Left ventricle myocardium superior (tissue), 1 donor: ENCODE measurements around the gene FRMPD4. TPM values are rescaled to one million over a fixed set of nuclear protein-coding genes. Genes with fewer than 3 reads are reported as not detected.

ENCODE experiments used
- ATAC-seq: fragments of 200-7000 bp; cut with Tn5 transposase; one replicate; pipeline ENCODE4 v1.9.1; 2020; ENCODE audit warnings: mild to moderate bottlenecking, moderate library complexity
- DNase-seq: peaks from one replicate; pipeline ENCODE4 v3.0.0-alpha.2; 2020
- intact Hi-C: fragments of 100-400 bp; cut with micrococcal nuclease; formaldehyde crosslinking; loops from one replicate; pipeline ENCODE4 v1.11.0; 2022
- total RNA-seq: library from RNA; stranded (reverse); fragmentation: NEBNext Ultra II Directional; extraction: Animal tissue kit (Norgen Biotek cat#: 25700); gene quantifications from one replicate; pipeline ENCODE4 v1.2.1, GENCODE V29; 2021
- donor health status: DM: no; HTN: yes; CAD: no; lungs with severe emphysema.

The FRMPD4 gene
- total RNA-seq, 1 donor from 2014 or later, result 0.99 TPM

- no peak for DNase-seq
- ATAC-seq, result no peak
- intact Hi-C loops, result no loop called here
Observed at GRCh38 chrX:12410523-12410922, 272.2 kb downstream of the FRMPD4 start.

GRCh38 chrX:12411831-12412230 is 273.6 kb downstream of the FRMPD4 start:
- no peak for DNase-seq
- no peak for ATAC-seq
- intact Hi-C loops, result no loop called here

DNA sequence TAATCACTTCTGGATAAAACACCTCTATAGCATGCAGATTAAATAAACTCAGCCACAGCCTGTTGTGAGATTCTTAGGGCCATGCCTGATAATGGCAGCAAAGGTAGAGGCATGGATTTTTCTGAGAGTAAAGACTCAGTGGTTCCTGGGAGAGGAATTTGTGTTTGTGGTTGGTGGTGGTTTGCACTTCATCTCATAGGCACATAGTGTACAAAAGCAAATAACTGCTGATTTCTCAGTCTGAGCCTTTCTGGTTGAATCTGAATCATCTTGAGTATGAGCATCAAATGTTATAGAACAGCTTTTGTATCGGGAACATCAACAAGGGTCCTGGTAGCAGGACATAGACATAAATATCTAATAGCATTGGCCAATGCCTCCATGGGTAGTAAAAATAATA is 274.3 kb downstream of the FRMPD4 start:
- DNase-seq (no peak), ATAC-seq (no peak)
- intact Hi-C loops, result no loop called here

DNA sequence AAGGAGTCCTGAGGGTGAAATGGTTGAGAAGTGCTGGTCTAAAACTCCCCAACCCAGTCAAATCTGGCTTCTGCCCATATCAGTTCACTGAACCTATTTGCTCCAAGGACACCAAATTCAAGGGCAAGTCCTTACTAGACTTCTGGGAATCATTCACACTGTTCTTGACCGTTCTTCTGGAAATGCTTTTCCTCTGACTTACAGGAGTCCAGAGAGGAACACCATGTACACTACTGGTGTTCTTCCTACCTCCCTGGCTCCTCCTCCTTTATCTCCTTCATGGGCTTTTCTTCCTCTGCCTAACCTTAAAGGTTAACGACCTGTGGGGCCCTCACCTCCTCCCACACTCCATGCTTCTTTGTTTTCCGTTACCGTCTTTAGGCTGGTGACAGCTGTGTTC is 281.3 kb downstream of the FRMPD4 start:
- intact Hi-C loops, result no loop called here
- ATAC-seq, result no peak
- no peak for DNase-seq

DNA sequence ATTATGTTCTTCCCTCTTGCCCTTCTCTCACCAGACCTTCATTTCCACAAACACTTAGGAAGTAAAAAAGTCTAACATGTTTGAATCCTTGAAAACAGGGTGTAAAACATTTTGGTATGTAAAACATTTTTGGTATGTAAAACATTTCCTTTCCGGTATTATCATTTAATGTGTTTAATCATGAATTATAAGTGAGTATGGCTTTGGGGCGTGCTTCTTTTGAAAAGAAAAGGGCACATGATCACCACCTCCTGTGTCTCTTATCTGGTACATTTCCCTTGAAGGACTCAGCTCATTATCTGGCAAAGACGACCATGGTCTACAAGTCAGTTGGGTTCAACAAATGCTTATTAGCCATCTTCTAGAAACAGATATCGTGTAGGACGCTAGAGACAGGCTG is 283.6 kb downstream of the FRMPD4 start:
- intact Hi-C loops, result no loop called here
- ATAC-seq (no peak), DNase-seq (no peak)

- ATAC-seq (no peak), DNase-seq (no peak)
- intact Hi-C loops, result no loop called here
Observed at GRCh38 chrX:12423346-12423745, 285.1 kb downstream of the FRMPD4 start.

GRCh38 chrX:12425496-12425895 is 287.2 kb downstream of the FRMPD4 start:
- ATAC-seq (no peak), DNase-seq (no peak)
- intact Hi-C loops, result no loop called here

- intact Hi-C loops, result no loop called here
Observed at GRCh38 chrX:12426420-12426819, 288.1 kb downstream of the FRMPD4 start.

DNA sequence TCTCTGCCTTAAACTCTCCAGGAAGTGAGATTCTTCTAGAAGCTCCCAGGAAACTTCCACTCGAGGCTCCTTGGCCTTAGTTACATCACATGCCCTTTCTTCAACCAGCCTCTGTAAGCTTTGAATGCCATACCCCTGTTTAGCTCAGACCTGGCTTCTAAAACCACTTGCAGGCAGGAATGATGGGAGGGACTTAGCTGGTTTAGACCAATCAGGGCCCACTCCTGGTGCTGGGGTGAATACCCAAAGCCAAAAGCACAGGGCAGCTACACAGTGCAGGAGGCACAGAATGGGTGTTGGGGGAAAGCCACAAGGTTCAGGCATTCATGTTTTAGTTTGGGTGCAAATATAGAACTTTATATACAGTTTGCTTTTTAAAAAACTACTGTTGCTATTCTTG is 296.2 kb downstream of the FRMPD4 start:
- ATAC-seq (no peak), DNase-seq (no peak)
- intact Hi-C loops, result no loop called here

More at GRCh38 chrX:12426420-12426819, 288.1 kb downstream of the FRMPD4 start:
- no peak for DNase-seq
- ATAC-seq, result no peak

DNA sequence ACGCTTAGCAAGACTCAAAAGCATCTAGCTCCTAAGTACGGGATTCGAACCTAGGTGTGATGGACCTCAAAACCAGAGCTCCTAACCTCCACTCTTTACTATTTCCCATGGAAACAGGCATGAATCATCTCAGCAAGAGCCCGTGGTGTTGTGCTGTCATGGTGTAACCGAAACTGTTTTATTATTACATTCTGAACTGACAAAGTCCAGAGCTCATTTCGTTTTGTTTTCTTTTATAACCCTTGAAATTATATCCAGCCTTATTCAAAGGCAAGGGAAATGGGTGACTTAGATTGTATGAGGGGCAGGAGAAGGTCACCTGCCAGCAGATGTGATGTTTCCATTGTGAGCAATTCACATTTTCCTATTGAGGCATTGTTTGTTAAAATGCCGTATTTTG is 301.1 kb downstream of the FRMPD4 start:
- DNase-seq (no peak), ATAC-seq (no peak)
- intact Hi-C loops, result no loop called here

DNA sequence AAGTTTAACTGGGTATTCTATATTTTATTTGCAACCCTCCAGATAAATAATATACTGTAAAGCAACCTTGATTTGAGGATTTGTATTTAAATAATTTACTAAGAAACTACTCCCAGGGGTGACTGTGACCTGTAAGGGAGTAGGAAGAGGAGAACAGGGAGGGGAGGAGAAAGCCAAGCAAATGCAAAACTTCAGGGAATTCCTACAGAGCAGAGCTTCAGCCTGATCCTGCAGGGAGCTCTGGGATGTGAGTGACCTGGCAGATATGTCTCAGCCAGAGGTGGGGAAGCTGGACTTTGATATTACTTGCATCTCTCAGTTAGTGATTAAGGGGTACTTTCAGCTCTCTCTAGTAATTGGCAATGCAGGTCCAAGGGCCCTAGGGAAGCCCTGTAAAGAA is 302.0 kb downstream of the FRMPD4 start:
- intact Hi-C loops, result no loop called here
- ATAC-seq (no peak), DNase-seq (no peak)

DNA sequence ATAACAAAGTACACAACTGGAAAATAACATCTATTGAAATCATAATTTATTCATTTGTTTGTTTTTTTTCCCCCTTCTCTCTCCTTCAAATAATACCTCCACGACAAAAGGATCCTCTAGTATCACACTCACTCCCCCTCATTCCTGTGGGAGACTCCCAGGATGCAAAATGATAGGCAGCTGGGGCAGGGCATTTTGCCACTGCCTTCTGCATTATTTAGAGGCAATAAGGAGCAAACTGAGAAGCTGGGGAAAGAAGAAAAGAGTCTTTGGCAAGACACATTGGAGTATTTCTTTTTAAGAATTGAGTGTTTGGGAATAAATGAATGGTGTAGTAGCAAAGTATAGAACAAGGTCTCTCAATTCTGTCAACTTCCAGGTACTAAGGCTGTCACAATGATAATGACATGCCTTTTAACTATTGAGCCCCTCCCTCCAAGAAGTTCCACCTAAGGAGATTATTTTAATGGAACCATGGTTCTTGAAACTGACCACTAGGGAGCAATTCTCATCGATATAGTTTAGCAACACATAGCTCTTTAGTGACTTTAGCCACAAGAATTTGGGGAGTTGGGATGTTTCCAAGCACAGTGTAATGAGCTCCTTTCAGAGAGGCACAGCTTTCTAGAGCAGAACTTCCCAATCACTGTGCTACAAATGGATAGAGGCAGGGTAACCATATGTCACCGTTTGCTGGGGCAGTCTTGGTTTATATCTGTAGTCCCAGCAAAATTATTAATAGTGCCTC is 303.3 kb downstream of the FRMPD4 start:
- intact Hi-C loops, result no loop called here
- ATAC-seq, result no peak
- DNase-seq, result no peak

DNA sequence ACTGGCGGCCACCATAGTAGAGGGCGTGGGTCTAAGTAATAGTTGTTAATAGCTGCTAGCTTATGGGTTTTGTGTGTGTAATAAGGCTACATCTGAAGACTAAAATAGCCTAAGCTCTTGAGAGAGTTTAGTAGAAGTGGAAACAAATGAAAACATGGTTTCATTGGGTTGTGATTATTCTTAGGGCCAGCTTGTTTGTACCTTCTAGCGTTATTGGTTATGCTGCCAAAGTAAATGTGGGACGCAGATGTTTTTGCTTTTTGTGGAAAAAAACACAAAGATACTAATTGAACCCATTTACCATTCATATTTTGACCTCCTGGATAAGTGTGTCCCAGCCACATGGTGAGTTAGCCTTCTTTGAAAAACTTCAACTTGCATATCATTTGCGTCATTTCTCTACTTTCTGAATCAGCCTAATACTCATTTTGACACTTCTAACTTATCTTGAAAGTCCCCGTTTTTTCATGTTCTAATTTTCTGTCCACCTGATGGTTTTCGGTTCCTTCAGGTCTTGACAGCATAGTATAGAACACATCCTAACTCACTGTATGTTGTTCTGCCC is 305.3 kb downstream of the FRMPD4 start:
- ATAC-seq (no peak), DNase-seq (no peak)
- intact Hi-C loops, result no loop called here

DNA sequence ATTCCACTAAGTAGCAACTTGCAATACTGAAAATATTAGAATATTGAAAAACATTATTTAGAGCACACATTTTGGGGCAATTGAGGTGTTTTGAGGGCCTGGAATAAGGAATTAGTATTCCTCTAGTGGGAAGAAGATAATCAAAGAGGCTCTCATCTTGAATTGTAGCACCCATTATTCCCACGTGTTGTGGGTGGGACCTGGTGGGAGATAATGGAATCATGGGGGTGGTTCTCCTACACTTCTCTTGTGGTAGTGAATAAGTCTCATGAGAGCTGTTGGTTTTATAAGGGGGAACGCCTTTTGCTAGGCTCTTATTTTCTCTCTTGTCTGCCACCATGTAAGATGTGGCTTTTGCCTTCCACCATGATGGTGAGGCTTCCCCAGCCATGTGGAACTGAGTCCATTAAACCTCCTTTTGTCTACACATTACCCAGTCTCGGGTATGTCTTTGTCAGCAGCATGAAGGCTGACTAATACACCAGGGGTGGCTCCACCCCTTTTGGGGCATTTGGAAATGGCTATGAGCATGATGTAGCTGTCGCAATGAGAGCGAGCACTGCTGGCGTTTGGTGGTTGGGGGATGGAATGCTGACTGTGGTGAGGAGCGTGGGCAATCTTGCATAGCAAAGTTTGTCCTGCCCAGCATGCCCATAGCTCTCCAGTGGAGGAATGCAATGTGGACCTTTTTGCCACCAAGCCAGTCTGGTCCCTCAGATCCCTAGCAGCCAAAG is 308.2 kb downstream of the FRMPD4 start:
- DNase-seq, result no peak
- no peak for ATAC-seq
- intact Hi-C loops, result no loop called here

GRCh38 chrX:12447448-12448064 is 309.3 kb downstream of the FRMPD4 start:
- intact Hi-C loops, result no loop called here
- DNase-seq (peak; percentile 14), ATAC-seq (no peak)

- intact Hi-C loops, result no loop called here
- DNase-seq (no peak), ATAC-seq (no peak)
Observed at GRCh38 chrX:12452268-12452667, 314.0 kb downstream of the FRMPD4 start.

DNA sequence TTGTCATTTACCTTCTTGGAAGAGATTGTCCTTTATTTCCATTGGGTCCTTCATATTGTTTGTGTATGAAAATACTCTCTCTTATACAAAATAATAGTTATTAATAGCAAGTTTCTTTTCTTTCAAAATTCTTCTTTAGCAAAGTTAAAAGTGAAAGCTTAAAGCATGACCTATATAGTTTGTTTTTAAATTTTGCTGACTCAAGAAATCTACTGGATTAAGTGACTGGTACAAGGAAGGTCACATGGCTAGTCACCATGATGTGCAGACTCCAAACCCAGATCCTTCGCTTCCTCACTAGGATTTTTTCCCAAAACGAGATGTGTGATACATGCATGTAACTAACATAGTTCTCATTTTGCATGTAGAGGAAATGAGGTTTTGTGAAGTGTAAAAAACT is 322.7 kb downstream of the FRMPD4 start:
- no peak for DNase-seq
- intact Hi-C loops, result no loop called here
- ATAC-seq, result no peak

- ATAC-seq, result no peak
- intact Hi-C loops, result no loop called here
Observed at GRCh38 chrX:12463052-12463451, 324.8 kb downstream of the FRMPD4 start.

DNA sequence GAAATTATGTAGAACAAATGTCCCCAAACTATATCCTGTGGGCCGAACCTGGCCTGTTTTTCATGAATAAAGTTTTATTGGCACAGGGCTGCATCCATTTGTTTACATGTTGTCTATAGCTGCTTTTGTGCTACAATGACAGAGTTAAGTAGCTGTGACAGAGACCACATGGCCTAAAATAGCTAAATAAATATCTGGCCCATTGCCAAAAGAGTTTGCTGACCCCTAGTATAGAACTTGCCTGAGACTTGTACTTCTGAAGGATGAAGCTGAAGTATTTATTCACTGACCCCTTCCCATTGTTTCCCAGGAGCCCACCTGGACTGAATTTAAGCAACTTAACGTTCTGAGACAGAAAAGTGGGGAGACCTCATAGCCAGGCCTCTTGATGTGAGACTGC is 325.6 kb downstream of the FRMPD4 start:
- intact Hi-C loops, result no loop called here
- ATAC-seq (no peak), DNase-seq (no peak)

More at GRCh38 chrX:12463052-12463451, 324.8 kb downstream of the FRMPD4 start:
- no peak for DNase-seq

DNA sequence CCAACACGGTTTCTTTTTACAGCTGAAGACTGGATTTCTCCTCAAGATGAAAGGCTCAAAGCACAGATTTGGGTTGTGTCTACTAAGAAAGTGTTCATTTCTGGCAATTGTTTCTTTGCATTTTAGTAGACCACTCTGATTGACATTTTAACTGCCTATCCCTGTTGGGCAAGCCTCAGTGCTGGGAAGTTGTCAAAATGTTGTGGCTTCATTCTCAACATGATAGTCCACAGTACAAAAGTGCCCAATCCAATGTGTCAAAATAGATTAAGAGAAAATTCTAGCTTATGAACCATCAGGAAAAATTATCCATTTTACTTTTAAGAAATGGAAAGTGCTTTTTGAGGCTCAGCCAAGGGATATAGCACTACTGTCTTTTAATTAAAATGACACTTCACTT is 329.0 kb downstream of the FRMPD4 start:
- ATAC-seq (no peak), DNase-seq (no peak)
- intact Hi-C loops, result no loop called here
